K562 (cell line): Measurements from ENCODE around the gene IKZF4. TPM values are rescaled to one million over a fixed set of nuclear protein-coding genes. Genes with fewer than 3 reads are reported as not detected.
A peak's percentile ranks its signal among the peaks of the same experiment; 100 is the strongest.

Experiments
- CBX2 ChIP-seq: fragments of 200-600 bp; sonication (generic); IDR thresholded peaks from one replicate; pipeline ENCODE4 v1.6.1; 2012; ENCODE audit warnings: mild to moderate bottlenecking, low read length, inconsistent platforms; ENCODE audit not compliant: insufficient read depth, poor library complexity, severe bottlenecking
- EP400 ChIP-seq: fragments of 450-650 bp; IDR thresholded peaks from 2 replicates; pipeline ENCODE4 v1.6.1; 2017; ENCODE audit warnings: antibody characterized with exemption, mild to moderate bottlenecking, moderate library complexity
- FOXJ3 ChIP-seq: sonication (generic); formaldehyde crosslinking; IDR thresholded peaks from 2 replicates; pipeline ENCODE4 v1.4.0; 2020; ENCODE audit warnings: mild to moderate bottlenecking, missing genetic modification reagents
- KLF1 ChIP-seq: fragments of 450-650 bp; IDR thresholded peaks from 2 replicates; pipeline ENCODE4 v1.6.1; 2016; ENCODE audit warnings: missing genetic modification characterization, missing compliant biosample characterization
- NBN ChIP-seq: fragments of 450-650 bp; IDR thresholded peaks from 2 replicates; pipeline ENCODE4 v1.6.1; 2016; ENCODE audit warnings: low read depth, mild to moderate bottlenecking
- RBM25 ChIP-seq: fragments of 200-400 bp; formaldehyde crosslinking; IDR thresholded peaks from 2 replicates; pipeline ENCODE4 v1.6.1; 2018; ENCODE audit warnings: low read length, low read depth, moderate library complexity; ENCODE audit not compliant: severe bottlenecking
- RCOR1 ChIP-seq, 2 experiments: IDR thresholded peaks; 2 replicates each; pipeline ENCODE4 v1.6.1; 2012; ENCODE audit warnings: low read depth in 2 of 2, low read length in 2 of 2, borderline replicate concordance in 1 of 2, improper control_type of control experiment in 1 of 2
- SOX6 ChIP-seq: fragments of 450-650 bp; IDR thresholded peaks from 2 replicates; pipeline ENCODE4 v1.6.1; 2014; ENCODE audit warnings: mild to moderate bottlenecking
- SREBF1 ChIP-seq: fragments of 150-350 bp; IDR thresholded peaks from 2 replicates; pipeline ENCODE4 v1.6.1; 2014; ENCODE audit warnings: antibody characterized with exemption, low read depth, low read length, borderline replicate concordance
- TARDBP ChIP-seq: fragments of 450-650 bp; IDR thresholded peaks from 2 replicates; pipeline ENCODE4 v1.6.1; 2016
- YY1 ChIP-seq, 3 experiments: IDR thresholded peaks; 2 replicates each; pipeline ENCODE4 v1.6.1; 2011; ENCODE audit warnings: low read length in 2 of 3, mild to moderate bottlenecking in 2 of 3, moderate library complexity in 2 of 3, borderline replicate concordance in 1 of 3, control low read depth in 1 of 3, low read depth in 1 of 3; ENCODE audit not compliant: insufficient read depth in 3 of 3, insufficient replicate concordance in 2 of 3, control insufficient read depth in 1 of 3, insufficient read length in 1 of 3; ENCODE audit errors: extremely low read depth in 1 of 3
- ZFP1 ChIP-seq: fragments of 450-650 bp; formaldehyde crosslinking; IDR thresholded peaks from 2 replicates; pipeline ENCODE4 v1.4.0; 2020; ENCODE audit warnings: mild to moderate bottlenecking, mixed read lengths
- ZNF140 ChIP-seq: fragments of 250-450 bp; sonication (Bioruptor Pico); IDR thresholded peaks from 2 replicates; pipeline ENCODE4 v1.8.0; 2021; ENCODE audit warnings: moderate library complexity, mild to moderate bottlenecking, inconsistent platforms
- ZNF280B ChIP-seq: fragments of 250-450 bp; sonication (Bioruptor Pico); IDR thresholded peaks from 2 replicates; pipeline ENCODE4 v1.5.1; 2021; ENCODE audit warnings: mild to moderate bottlenecking
- ZNF583 ChIP-seq: fragments of 250-450 bp; sonication (Bioruptor Pico); IDR thresholded peaks from 2 replicates; pipeline ENCODE4 v1.4.0; 2020
- ZNF668 ChIP-seq: fragments of 250-450 bp; sonication (Bioruptor Pico); IDR thresholded peaks from 2 replicates; pipeline ENCODE4 v1.8.0; 2022; ENCODE audit warnings: mild to moderate bottlenecking, inconsistent platforms
- polyA plus RNA-seq, 8 experiments: library from polyadenylated mRNA; depleted of rRNA in 4 of 8; stranded (reverse) in 5 of 8; unstranded in 3 of 8; fragments of >200 nt; fragmentation: Nextera tagmentation in 2 of 8; fragmentation: Illumina TruSeq in 1 of 8; extraction: Ambion mirVana in 2 of 8; extraction: Trizol in 1 of 8; gene quantifications; 2 replicates each; pipeline versions ENCODE4 v1.2.1 to v1.2.3, GENCODE V29; 2011 to 2014; ENCODE audit warnings: inconsistent platforms in 1 of 8, missing spikeins in 1 of 8
- total RNA-seq, 7 experiments: library from RNA; depleted of rRNA in 6 of 7; stranded (reverse); fragments of >200 nt in 6 of 7; fragmentation: Illumina TruSeq in 2 of 7; extraction: Trizol in 2 of 7; gene quantifications; 2 replicates each; pipeline versions ENCODE4 v1.2.1 to v1.2.3, GENCODE V29; 2011 to 2021; ENCODE audit warnings: low replicate concordance in 1 of 7
- TF ChIP-seq, protein P1 (sequence below), 2 experiments: fragments of 450-650 bp; IDR thresholded peaks; 2 replicates each; pipeline ENCODE4 v1.6.1; 2018; ENCODE audit warnings: mild to moderate bottlenecking in 2 of 2, low read depth in 1 of 2; ENCODE audit not compliant: partially characterized antibody in 2 of 2
- TF ChIP-seq, protein P2 (sequence below): sonication (generic); formaldehyde crosslinking; IDR thresholded peaks from 2 replicates; pipeline ENCODE4 v1.8.1; 2022; ENCODE audit warnings: missing genetic modification reagents
- TF ChIP-seq, protein P3 (sequence below): fragments of 450-650 bp; conservative IDR thresholded peaks from 2 replicates; pipeline ENCODE4 v1.6.1; 2016; ENCODE audit warnings: missing genetic modification characterization, low read depth, mild to moderate bottlenecking, control low read depth, missing compliant biosample characterization

IKZF4 gene
- total and polyA plus RNA-seq, 9 of the 15 experiments (the other 6 are each of a cell fraction or from before 2014, with no cell fraction given), result 1.9 to 16.3 (median 3.6) TPM

DNA sequence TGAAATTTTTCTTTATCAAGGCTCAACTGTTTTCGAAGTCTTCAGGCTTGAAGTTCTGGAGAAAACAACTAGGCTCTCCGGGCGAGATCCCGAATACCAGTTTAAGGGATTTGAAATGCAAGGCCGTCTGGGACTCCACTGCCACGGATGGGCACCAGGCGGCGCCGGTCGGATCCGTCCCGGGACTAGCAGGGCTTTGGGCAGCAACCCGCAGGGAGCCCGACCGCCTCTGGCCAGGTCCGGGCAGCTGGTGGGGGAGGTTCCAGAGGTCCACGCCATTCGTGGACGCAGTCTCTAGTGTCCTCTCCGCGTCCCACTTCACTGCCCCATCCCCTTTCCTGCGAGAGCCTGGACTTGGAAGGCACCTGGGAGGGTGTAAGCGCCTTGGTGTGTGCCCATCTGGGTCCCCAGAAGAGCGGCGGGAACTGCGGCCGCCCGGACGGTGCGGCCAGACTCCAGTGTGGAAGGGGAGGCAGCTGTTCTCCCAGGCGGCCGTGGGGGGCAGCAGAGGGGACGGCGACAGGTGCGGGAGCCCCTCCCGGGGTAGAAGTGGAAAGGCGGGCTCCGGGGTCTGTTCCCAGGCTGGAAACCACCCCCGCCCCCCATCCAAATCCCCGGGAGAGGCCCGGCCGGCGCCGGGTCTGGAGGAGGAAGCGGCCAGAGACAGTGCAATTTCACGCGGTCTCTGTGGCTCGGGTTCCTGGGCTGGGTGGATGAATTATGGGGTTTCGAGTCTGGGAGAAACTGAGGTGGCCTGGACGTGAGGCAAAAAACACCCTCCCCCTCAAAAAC lies 58.3 kb downstream of the IKZF4 start (continued):
- no peak for TF ChIP-seq EP400
- no peak for TF ChIP-seq SOX6
- no peak for TF ChIP-seq ZFP1 (CRISPR knock-in tag)
- TF ChIP-seq TARDBP, result peak; percentile 59; the same call in 1 of the 2 replicates
- TF ChIP-seq ZNF583 (CRISPR knock-in tag), result no peak
- no peak for TF ChIP-seq ZNF668 (CRISPR knock-in tag)
- no peak for TF ChIP-seq CBX2
- TF ChIP-seq NBN, result no peak
- peak in 1 of 2 experiments; percentile 3; a peak in 1 of 4 replicates for TF ChIP-seq RCOR1 (IDR thresholded peaks at IDR 0.05; ENCODE audit: borderline replicate concordance in 1 of 2, low read depth in 2 of 2, low read length in 2 of 2)
- TF ChIP-seq ZNF140, result no peak
- no peak for TF ChIP-seq RBM25
- no peak for TF ChIP-seq YY1 (IDR thresholded peaks at IDR 0.05; ENCODE audit: borderline replicate concordance in 1 of 3, control insufficient read depth in 1 of 3, extremely low read depth in 1 of 3, insufficient read depth in 3 of 3, insufficient read length in 1 of 3, insufficient replicate concordance in 2 of 3, low read depth in 1 of 3, low read length in 2 of 3)
- no peak for TF ChIP-seq SREBF1
- TF ChIP-seq FOXJ3 (CRISPR knock-in tag), result no peak
- TF ChIP-seq, protein P1, sequence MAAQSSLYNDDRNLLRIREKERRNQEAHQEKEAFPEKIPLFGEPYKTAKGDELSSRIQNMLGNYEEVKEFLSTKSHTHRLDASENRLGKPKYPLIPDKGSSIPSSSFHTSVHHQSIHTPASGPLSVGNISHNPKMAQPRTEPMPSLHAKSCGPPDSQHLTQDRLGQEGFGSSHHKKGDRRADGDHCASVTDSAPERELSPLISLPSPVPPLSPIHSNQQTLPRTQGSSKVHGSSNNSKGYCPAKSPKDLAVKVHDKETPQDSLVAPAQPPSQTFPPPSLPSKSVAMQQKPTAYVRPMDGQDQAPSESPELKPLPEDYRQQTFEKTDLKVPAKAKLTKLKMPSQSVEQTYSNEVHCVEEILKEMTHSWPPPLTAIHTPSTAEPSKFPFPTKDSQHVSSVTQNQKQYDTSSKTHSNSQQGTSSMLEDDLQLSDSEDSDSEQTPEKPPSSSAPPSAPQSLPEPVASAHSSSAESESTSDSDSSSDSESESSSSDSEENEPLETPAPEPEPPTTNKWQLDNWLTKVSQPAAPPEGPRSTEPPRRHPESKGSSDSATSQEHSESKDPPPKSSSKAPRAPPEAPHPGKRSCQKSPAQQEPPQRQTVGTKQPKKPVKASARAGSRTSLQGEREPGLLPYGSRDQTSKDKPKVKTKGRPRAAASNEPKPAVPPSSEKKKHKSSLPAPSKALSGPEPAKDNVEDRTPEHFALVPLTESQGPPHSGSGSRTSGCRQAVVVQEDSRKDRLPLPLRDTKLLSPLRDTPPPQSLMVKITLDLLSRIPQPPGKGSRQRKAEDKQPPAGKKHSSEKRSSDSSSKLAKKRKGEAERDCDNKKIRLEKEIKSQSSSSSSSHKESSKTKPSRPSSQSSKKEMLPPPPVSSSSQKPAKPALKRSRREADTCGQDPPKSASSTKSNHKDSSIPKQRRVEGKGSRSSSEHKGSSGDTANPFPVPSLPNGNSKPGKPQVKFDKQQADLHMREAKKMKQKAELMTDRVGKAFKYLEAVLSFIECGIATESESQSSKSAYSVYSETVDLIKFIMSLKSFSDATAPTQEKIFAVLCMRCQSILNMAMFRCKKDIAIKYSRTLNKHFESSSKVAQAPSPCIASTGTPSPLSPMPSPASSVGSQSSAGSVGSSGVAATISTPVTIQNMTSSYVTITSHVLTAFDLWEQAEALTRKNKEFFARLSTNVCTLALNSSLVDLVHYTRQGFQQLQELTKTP (IDR thresholded peaks at IDR 0.05; ENCODE audit: low read depth in 1 of 2, partially characterized antibody in 2 of 2), result no peak
- no peak for TF ChIP-seq KLF1 (tag)
- no peak for TF ChIP-seq ZNF280B (CRISPR knock-in tag)
- TF ChIP-seq, protein P2, sequence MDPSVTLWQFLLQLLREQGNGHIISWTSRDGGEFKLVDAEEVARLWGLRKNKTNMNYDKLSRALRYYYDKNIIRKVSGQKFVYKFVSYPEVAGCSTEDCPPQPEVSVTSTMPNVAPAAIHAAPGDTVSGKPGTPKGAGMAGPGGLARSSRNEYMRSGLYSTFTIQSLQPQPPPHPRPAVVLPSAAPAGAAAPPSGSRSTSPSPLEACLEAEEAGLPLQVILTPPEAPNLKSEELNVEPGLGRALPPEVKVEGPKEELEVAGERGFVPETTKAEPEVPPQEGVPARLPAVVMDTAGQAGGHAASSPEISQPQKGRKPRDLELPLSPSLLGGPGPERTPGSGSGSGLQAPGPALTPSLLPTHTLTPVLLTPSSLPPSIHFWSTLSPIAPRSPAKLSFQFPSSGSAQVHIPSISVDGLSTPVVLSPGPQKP (CRISPR knock-in tag), result no peak
- TF ChIP-seq, protein P3, sequence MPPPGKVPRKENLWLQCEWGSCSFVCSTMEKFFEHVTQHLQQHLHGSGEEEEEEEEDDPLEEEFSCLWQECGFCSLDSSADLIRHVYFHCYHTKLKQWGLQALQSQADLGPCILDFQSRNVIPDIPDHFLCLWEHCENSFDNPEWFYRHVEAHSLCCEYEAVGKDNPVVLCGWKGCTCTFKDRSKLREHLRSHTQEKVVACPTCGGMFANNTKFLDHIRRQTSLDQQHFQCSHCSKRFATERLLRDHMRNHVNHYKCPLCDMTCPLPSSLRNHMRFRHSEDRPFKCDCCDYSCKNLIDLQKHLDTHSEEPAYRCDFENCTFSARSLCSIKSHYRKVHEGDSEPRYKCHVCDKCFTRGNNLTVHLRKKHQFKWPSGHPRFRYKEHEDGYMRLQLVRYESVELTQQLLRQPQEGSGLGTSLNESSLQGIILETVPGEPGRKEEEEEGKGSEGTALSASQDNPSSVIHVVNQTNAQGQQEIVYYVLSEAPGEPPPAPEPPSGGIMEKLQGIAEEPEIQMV, result no peak
